SK-MEL-5 (cell line): ENCODE measurements around the gene CDC34. TPM values are rescaled to one million over a fixed set of nuclear protein-coding genes. Genes with fewer than 3 reads are reported as not detected.

Experiments used
- DNase-seq: peaks from one replicate; pipeline ENCODE4 v3.0.0-alpha.2; 2016; ENCODE audit warnings: low read depth, low spot score
- in situ Hi-C: cut with HindIII; loops from 2 replicates; pipeline ENCODE4 v1.10.0; 2016; ENCODE audit warnings: low sequenced_read_pairs, high pct_unique_total_duplicates, low pct_unique_long_range_greater_than_20kb
- total RNA-seq: library from RNA; depleted of rRNA; stranded (reverse); fragments of >200 nt; shearing (Covaris generic); gene quantifications from 2 replicates; pipeline ENCODE4 v1.2.3, GENCODE V29; 2014; rRNA removed

The CDC34 gene
- total RNA-seq, 1 experiment from 2014 or later = 52.7 TPM

- DNase-seq = no peak
- in situ Hi-C loops = no loop called here
Observed at GRCh38 chr19:589693-590395, 58.3 kb downstream of the CDC34 start, which contains the start of gene HCN2. TSS of gene HCN2 (plus strand) at chr19:589881. CDS start at chr19:589946, 65 bp downstream.

GRCh38 chr19:590396-590745 is 58.8 kb downstream of the CDC34 start:
- in situ Hi-C loops = no loop called here
- DNase-seq = no peak

- no peak for DNase-seq
- in situ Hi-C loops = no loop called here
Observed at GRCh38 chr19:590750-591098, 59.2 kb downstream of the CDC34 start.

- no peak for DNase-seq
- in situ Hi-C loops = no loop called here
Observed at GRCh38 chr19:591099-591958, 59.8 kb downstream of the CDC34 start.

Other genes starting within 250 kb of the CDC34 start
- 9.4 TPM in 2 replicates for gene PLPP2, start 240.4 kb upstream of the CDC34 start, total RNA-seq
- gene MIER2, start 187.0 kb upstream of the CDC34 start, total RNA-seq = 8.2 and 8.4 TPM in 2 replicates
- 0.80 and 1.1 TPM in 2 replicates for gene C2CD4C, start 122.6 kb upstream of the CDC34 start, total RNA-seq
- gene SHC2, start 70.7 kb upstream of the CDC34 start, total RNA-seq = 6.7 and 7.0 TPM in 2 replicates
- gene MADCAM1, start 35.3 kb upstream of the CDC34 start, total RNA-seq = not detected in 2 replicates
- gene TPGS1, start 24.3 kb upstream of the CDC34 start, total RNA-seq = 19.5 and 26.4 TPM in 2 replicates
- 0.21 and 1.1 TPM in 2 replicates for gene GZMM, start 12.3 kb downstream of the CDC34 start, total RNA-seq
- 399 and 435 TPM in 2 replicates for gene BSG, start 40.8 kb downstream of the CDC34 start, total RNA-seq
- gene HCN2, start 58.1 kb downstream of the CDC34 start, total RNA-seq = 1.1 and 1.2 TPM in 2 replicates
- 29.0 and 37.3 TPM in 2 replicates for gene POLRMT, start 101.8 kb downstream of the CDC34 start, total RNA-seq
- gene FGF22, start 108.1 kb downstream of the CDC34 start, total RNA-seq = 0.24 TPM in 1 of 2 replicates, not detected in the other
- gene RNF126, start 131.5 kb downstream of the CDC34 start, total RNA-seq = 29.6 and 30.0 TPM in 2 replicates
- 6.4 and 7.8 TPM in 2 replicates for gene FSTL3, start 144.6 kb downstream of the CDC34 start, total RNA-seq
- not detected in 2 replicates for gene PRSS57, start 163.7 kb downstream of the CDC34 start, total RNA-seq
- gene PALM, start 177.2 kb downstream of the CDC34 start, total RNA-seq = 4.0 and 4.3 TPM in 2 replicates
- gene MISP, start 219.4 kb downstream of the CDC34 start, total RNA-seq = not detected in 2 replicates